OCI-LY7 (cell line): ENCODE results near the gene PLEKHG1. TPM values are rescaled to one million over a fixed set of nuclear protein-coding genes. Genes with fewer than 3 reads are reported as not detected.

Experiments
- BruUV-seq: library from RNA; stranded (reverse); fragments of 400-500 nt; replicated peaks from 2 replicates; lab custom pipeline; 2021; lab: Mats Ljungman, UMichigan
- CTCF ChIA-PET: fragments of 300-600 bp; sonication (Branson Sonifier 250); formaldehyde crosslinking; loops from one replicate; lab custom pipeline; 2022; ENCODE audit warnings: antibody characterized with exemption; ENCODE audit not compliant: unreplicated experiment; lab: Charles Lee
- POLR2A ChIA-PET: fragments of 300-600 bp; sonication (Branson Sonifier 250); formaldehyde crosslinking; loops from one replicate; lab custom pipeline; 2022; ENCODE audit warnings: antibody characterized with exemption; lab: Charles Lee
- DNase-seq: peaks from one replicate; pipeline ENCODE4 v3.0.0-alpha.2; 2015; ENCODE audit warnings: low spot score
- H2AFZ ChIP-seq: fragments of 200-600 bp; sonication (generic), shearing (Covaris generic); 2 replicates; pipeline ENCODE4 v1.6.1; 2014; ENCODE audit warnings: mild to moderate bottlenecking, antibody characterized with exemption, low read length, moderate library complexity
- H3K27ac ChIP-seq: fragments of 200-600 bp; sonication (generic); 2 replicates; pipeline ENCODE4 v1.5.1; 2014; ENCODE audit warnings: mixed run types, low read depth, mild to moderate bottlenecking, moderate library complexity, low read length, inconsistent platforms; ENCODE audit not compliant: poor library complexity, severe bottlenecking
- H3K36me3 ChIP-seq: fragments of 200-600 bp; sonication (generic); 2 replicates; pipeline ENCODE4 v1.6.1; 2014; ENCODE audit warnings: mild to moderate bottlenecking, antibody characterized with exemption, low read length, moderate library complexity, mixed read lengths; ENCODE audit not compliant: insufficient read depth
- H3K4me1 ChIP-seq: fragments of 200-600 bp; sonication (generic); 2 replicates; pipeline ENCODE4 v1.5.1; 2014; ENCODE audit warnings: mild to moderate bottlenecking, low read length; ENCODE audit not compliant: insufficient read depth, poor library complexity, severe bottlenecking
- H3K4me2 ChIP-seq: fragments of 200-600 bp; sonication (generic); 2 replicates; pipeline ENCODE4 v1.6.1; 2014; ENCODE audit warnings: mild to moderate bottlenecking, low read length
- H3K4me3 ChIP-seq: fragments of 200-600 bp; sonication (generic); 2 replicates; pipeline ENCODE4 v1.5.1; 2014; ENCODE audit warnings: mild to moderate bottlenecking, low read depth, low read length; ENCODE audit not compliant: poor library complexity, severe bottlenecking
- H3K79me2 ChIP-seq: fragments of 200-600 bp; sonication (generic); 2 replicates; pipeline ENCODE4 v1.6.1; 2016; ENCODE audit warnings: low read depth, mild to moderate bottlenecking, low read length, moderate library complexity, mixed read lengths; ENCODE audit not compliant: insufficient read depth
- H3K9me2 ChIP-seq: fragments of 200-600 bp; sonication (generic); 2 replicates; pipeline ENCODE4 v1.6.1; 2016; ENCODE audit warnings: mild to moderate bottlenecking, low read length, mixed read lengths; ENCODE audit not compliant: insufficient read depth
- H3K9me3 ChIP-seq: fragments of 200-600 bp; sonication (generic); 2 replicates; pipeline ENCODE4 v1.6.1; 2014; ENCODE audit warnings: mild to moderate bottlenecking, mixed run types, low read length, mixed read lengths
- H4K20me1 ChIP-seq: fragments of 200-600 bp; sonication (generic); 2 replicates; pipeline ENCODE4 v1.6.1; 2014; ENCODE audit warnings: mild to moderate bottlenecking, antibody characterized with exemption, low read length, moderate library complexity, mixed read lengths; ENCODE audit not compliant: insufficient read depth
- EZH2phosphoT487 ChIP-seq: fragments of 200-600 bp; sonication (generic); IDR thresholded peaks from 2 replicates; pipeline ENCODE4 v1.6.1; 2018; ENCODE audit warnings: low read depth, borderline replicate concordance, mild to moderate bottlenecking, mixed run types, antibody characterized with exemption, low read length, moderate library complexity, mixed read lengths
- intact Hi-C: fragments of 100-400 bp; cut with micrococcal nuclease; formaldehyde crosslinking; loops from one replicate; pipeline ENCODE4 v1.10.0; 2022; ENCODE audit not compliant: unreplicated experiment
- total RNA-seq, 2 experiments: library from RNA; depleted of rRNA in 1 of 2; stranded (reverse); fragments of >200 nt in 1 of 2; shearing (Covaris generic) in 1 of 2; gene quantifications; 2 replicates each; pipeline ENCODE4 v1.2.3, GENCODE V29; 2014 to 2022
- TF ChIP-seq, protein P1 (sequence below): fragments of 200-600 bp; sonication (generic); conservative IDR thresholded peaks from 2 replicates; pipeline ENCODE4 v1.5.1; 2014; ENCODE audit warnings: mild to moderate bottlenecking, antibody characterized with exemption, low read length, moderate library complexity, mixed read lengths

PLEKHG1 gene
- total RNA-seq, 2 experiments from 2014 or later: 17.9 to 19.6 TPM

DNA sequence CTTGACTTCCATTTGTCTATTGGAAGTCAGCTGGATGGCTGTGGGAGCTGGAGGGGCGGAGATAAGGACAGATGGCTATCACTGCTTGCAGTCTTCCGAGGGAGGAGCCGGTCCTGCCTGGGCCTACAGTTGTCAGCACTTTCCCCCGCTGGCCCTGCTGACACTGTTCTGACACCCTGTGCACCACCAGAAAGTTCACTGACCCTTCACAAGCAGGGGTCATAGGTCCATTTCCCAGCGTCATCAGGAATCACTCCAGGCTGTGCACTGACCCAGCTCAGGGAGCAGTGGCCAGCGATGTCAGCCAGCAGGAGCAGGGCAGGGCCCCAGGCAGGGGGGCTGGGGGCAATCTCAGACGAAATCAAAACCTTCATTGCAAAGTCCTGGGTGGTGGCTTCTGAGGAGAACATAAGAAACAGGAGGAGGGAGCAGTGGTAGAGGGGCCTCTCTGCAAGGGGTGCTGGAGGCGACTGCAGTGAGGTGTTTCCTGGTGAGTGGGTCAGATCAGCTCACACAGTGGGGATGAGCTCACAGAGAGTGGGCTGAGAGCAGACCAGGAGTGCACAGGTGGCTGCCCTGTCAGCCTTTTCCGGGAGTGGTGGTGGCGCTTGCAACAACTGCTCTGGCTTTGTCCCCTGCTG lies 26.5 kb upstream of the PLEKHG1 start:
- TF ChIP-seq, protein P1, sequence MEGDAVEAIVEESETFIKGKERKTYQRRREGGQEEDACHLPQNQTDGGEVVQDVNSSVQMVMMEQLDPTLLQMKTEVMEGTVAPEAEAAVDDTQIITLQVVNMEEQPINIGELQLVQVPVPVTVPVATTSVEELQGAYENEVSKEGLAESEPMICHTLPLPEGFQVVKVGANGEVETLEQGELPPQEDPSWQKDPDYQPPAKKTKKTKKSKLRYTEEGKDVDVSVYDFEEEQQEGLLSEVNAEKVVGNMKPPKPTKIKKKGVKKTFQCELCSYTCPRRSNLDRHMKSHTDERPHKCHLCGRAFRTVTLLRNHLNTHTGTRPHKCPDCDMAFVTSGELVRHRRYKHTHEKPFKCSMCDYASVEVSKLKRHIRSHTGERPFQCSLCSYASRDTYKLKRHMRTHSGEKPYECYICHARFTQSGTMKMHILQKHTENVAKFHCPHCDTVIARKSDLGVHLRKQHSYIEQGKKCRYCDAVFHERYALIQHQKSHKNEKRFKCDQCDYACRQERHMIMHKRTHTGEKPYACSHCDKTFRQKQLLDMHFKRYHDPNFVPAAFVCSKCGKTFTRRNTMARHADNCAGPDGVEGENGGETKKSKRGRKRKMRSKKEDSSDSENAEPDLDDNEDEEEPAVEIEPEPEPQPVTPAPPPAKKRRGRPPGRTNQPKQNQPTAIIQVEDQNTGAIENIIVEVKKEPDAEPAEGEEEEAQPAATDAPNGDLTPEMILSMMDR: no peak
- TF ChIP-seq EZH2phosphoT487: no peak
- H3K36me3 ChIP-seq: no peaks in the 10 kb centered on the region
- H3K4me3 ChIP-seq: no peak overlapping the region
- no TSS peak for BruUV-seq
- CTCF ChIA-PET: no interaction called here
- POLR2A ChIA-PET: interaction anchor here (1.2 to 1.5 kb wide), 2 partner anchors 10 to 25 kb away, joined by 4 read pairs; no protein-coding TSS in a partner anchor
- DNase-seq: no peak
- H3K27ac ChIP-seq: no peak overlapping the region
- no peaks in the 10 kb centered on the region for H3K79me2 ChIP-seq
- intact Hi-C loops: no loop called here
- H4K20me1 ChIP-seq: no peaks in the 10 kb centered on the region
- H3K4me2 ChIP-seq: no peak overlapping the region
- peaks cover 10% of the 10 kb centered on the region for H3K4me1 ChIP-seq
- H2AFZ ChIP-seq: no peak overlapping the region
- H3K9me2 ChIP-seq: no peaks in the 10 kb centered on the region
- no peaks in the 10 kb centered on the region for H3K9me3 ChIP-seq

DNA sequence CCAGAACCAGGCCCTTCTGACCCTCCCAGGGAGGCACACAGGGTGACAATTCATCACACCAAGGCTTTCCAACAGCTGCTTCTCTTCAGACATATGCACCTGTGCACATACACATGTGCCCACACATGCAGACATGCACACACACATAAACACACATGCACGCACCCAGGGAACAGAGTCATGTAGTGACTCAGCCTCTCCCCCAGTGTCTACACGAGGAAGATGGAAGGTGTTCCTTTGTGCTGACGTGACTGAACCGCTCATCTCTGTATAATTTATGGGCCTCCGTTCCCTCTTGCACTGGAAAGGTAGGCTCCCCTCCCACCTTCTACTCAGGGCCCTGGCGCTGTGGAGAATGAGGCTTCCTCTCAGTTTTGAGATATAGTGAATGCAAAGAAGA lies 23.8 kb upstream of the PLEKHG1 start:
- no peak overlapping the region for H3K4me3 ChIP-seq
- TF ChIP-seq, protein P1: no peak
- no peak for TF ChIP-seq EZH2phosphoT487
- H2AFZ ChIP-seq: no peak overlapping the region
- peaks cover 10% of the 10 kb centered on the region for H3K4me1 ChIP-seq
- ChIA-PET POLR2A (no interaction called here), CTCF (interaction anchor here (0.6 kb wide), 1 partner anchor 26 kb away, joined by 3 read pairs; no protein-coding TSS in a partner anchor)
- BruUV-seq: no TSS peak
- no peak overlapping the region for H3K27ac ChIP-seq
- no peak overlapping the region for H3K4me2 ChIP-seq
- intact Hi-C loops: no loop called here
- no peaks in the 10 kb centered on the region for H3K9me2 ChIP-seq
- no peaks in the 10 kb centered on the region for H3K79me2 ChIP-seq
- no peak for DNase-seq
- H4K20me1 ChIP-seq: no peaks in the 10 kb centered on the region
- H3K36me3 ChIP-seq: no peaks in the 10 kb centered on the region
- no peaks in the 10 kb centered on the region for H3K9me3 ChIP-seq

DNA sequence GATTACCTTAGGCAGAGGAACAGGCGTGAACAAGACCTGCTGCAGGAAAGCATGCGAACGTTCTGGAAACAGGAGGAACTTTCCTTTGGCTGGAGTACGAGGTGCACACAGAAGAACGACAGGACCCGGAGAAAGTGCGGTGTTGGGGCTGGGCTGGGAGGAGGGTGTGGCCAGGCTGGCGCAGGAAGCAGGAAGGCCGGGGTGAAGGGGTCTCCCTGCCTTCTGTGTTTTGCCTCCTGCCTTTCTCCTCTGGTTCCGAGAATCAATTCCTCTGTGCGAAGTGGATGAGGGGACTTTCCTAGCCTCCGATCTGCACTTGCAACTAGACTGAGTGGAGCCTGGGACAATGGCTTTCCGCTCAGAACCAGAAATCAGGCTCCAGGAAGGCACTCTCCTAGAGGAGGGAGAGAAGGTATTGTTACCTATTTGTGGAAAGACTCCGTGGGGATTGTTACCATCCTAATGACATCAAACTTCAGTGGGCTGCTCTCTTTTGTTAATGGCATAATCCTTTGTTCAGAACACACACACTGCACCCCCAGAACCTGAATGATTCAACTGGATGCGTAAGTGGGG lies 22.9 kb upstream of the PLEKHG1 start:
- H3K79me2 ChIP-seq: no peaks in the 10 kb centered on the region
- H3K36me3 ChIP-seq: no peaks in the 10 kb centered on the region
- TF ChIP-seq, protein P1: no peak
- no peak for TF ChIP-seq EZH2phosphoT487
- H4K20me1 ChIP-seq: no peaks in the 10 kb centered on the region
- H2AFZ ChIP-seq: no peak overlapping the region
- H3K27ac ChIP-seq: no peak overlapping the region
- H3K4me2 ChIP-seq: no peak overlapping the region
- ChIA-PET POLR2A (no interaction called here), CTCF (no interaction called here)
- peaks cover 10% of the 10 kb centered on the region for H3K4me1 ChIP-seq
- BruUV-seq: no TSS peak
- no peak overlapping the region for H3K4me3 ChIP-seq
- H3K9me2 ChIP-seq: no peaks in the 10 kb centered on the region
- H3K9me3 ChIP-seq: no peaks in the 10 kb centered on the region
- intact Hi-C loops: no loop called here
- no peak for DNase-seq
